ENCODE data around the gene CD300A.

DNA sequence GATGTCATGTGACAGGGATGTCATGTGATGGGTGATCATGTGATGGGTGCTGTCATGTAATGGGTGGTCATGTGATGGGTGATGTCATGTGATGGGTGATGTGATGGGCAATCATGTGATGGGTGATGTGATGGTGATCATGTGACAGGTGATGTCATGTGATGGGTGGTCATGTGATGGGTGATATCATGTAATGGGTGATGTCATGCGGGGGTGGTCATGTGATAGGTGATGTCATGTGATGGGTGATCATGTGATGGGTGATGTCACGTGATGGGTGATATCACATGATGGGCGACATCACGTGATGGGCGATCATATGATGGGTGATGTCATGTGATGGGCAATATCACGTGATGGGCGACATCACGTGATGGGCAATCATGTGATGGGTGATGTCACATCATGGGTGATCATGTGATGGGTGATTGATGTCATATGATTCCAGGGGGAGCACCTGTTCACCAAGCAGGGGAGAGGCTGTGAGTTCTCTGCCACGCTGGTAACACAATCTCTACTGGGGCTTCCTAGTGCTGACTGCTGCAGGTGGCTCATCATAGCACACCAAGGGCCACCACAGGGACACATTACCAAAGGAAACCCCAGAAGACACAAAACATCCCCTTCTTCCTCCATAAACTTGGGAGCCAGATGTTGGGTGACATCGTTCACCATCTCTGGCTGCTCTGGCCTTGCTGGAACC lies 48.3 kb downstream of the CD300A start:
- TF ChIP-seq, protein P1, sequence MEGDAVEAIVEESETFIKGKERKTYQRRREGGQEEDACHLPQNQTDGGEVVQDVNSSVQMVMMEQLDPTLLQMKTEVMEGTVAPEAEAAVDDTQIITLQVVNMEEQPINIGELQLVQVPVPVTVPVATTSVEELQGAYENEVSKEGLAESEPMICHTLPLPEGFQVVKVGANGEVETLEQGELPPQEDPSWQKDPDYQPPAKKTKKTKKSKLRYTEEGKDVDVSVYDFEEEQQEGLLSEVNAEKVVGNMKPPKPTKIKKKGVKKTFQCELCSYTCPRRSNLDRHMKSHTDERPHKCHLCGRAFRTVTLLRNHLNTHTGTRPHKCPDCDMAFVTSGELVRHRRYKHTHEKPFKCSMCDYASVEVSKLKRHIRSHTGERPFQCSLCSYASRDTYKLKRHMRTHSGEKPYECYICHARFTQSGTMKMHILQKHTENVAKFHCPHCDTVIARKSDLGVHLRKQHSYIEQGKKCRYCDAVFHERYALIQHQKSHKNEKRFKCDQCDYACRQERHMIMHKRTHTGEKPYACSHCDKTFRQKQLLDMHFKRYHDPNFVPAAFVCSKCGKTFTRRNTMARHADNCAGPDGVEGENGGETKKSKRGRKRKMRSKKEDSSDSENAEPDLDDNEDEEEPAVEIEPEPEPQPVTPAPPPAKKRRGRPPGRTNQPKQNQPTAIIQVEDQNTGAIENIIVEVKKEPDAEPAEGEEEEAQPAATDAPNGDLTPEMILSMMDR (IDR thresholded peaks at IDR 0.05 in 4 of 5, conservative IDR thresholded peaks at IDR 0.05 in 1 of 5), result peak in 2 of 5 experiments; percentile 19 to 25
- TF ChIP-seq POLR2A (IDR thresholded peaks at IDR 0.05), result no peak
